ENCODE data around the gene MAP3K3. TPM values are rescaled to one million over a fixed set of nuclear protein-coding genes. Genes with fewer than 3 reads are reported as not detected.
A peak's percentile ranks its signal among the peaks of the same experiment; 100 is the strongest.

MAP3K3 gene
- polyA plus RNA-seq, 4 donors, result 8.1 to 17.1 (median 11.1) TPM

GRCh38 chr17:63694950-63695773 is 72.9 kb downstream of the MAP3K3 start:
- H3K36me3 ChIP-seq (ENCODE audit: control insufficient read depth in 3 of 3, insufficient read depth in 2 of 3, low read depth in 1 of 3, low read length in 3 of 3), result peaks cover 12 to 59% (median 13%) of the 10 kb centered on the region in 3 donors
- H3K4me3 ChIP-seq (ENCODE audit: low read depth in 1 of 3, low read length in 3 of 3), result no peak overlapping the region
- 72 to 83% (median 79%) methylated on average over 15 of the region's 15 CpGs for WGBS, 3 donors
- H3K4me1 ChIP-seq (ENCODE audit: control insufficient read depth in 3 of 3, insufficient read depth in 2 of 3, low read depth in 1 of 3, low read length in 2 of 3), result no peaks in the 10 kb centered on the region
- H3K27ac ChIP-seq (ENCODE audit: low read depth in 1 of 3, low read length in 2 of 3), result peak overlapping the region in 1 of 3 donors; percentile 16
- peaks cover 0 to 7% (median 0%) of the 10 kb centered on the region in 3 donors for H3K27me3 ChIP-seq (ENCODE audit: control insufficient read depth in 3 of 3, insufficient read depth in 3 of 3, low read length in 3 of 3)
- FAIRE-seq (no peak), DNase-seq (no peak)
- no peaks in the 10 kb centered on the region for H3K9me3 ChIP-seq (ENCODE audit: control insufficient read depth in 2 of 2, insufficient read depth in 1 of 2, low read depth in 1 of 2, low read length in 1 of 2)

- H3K27ac ChIP-seq (ENCODE audit: low read depth in 1 of 3, low read length in 2 of 3), result no peak overlapping the region
- no peak for FAIRE-seq
These were observed 73.7 kb downstream of the MAP3K3 start for GRCh38 chr17:63695889-63696288.

GRCh38 chr17:63696381-63696961 is 74.3 kb downstream of the MAP3K3 start:
- Histone ChIP-seq H3K9me3 (ENCODE audit: control insufficient read depth in 2 of 2, insufficient read depth in 1 of 2, low read depth in 1 of 2, low read length in 1 of 2) (no peaks in the 10 kb centered on the region), H3K4me1 (ENCODE audit: control insufficient read depth in 3 of 3, insufficient read depth in 2 of 3, low read depth in 1 of 3, low read length in 2 of 3) (peaks cover 0 to 8% (median 0%) of the 10 kb centered on the region in 3 donors), H3K36me3 (ENCODE audit: control insufficient read depth in 3 of 3, insufficient read depth in 2 of 3, low read depth in 1 of 3, low read length in 3 of 3) (peaks cover 5 to 48% (median 12%) of the 10 kb centered on the region in 3 donors), H3K27me3 (ENCODE audit: control insufficient read depth in 3 of 3, insufficient read depth in 3 of 3, low read length in 3 of 3) (peaks cover 0 to 16% (median 0%) of the 10 kb centered on the region in 3 donors), H3K4me3 (ENCODE audit: low read depth in 1 of 3, low read length in 3 of 3) (no peak overlapping the region), H3K27ac (ENCODE audit: low read depth in 1 of 3, low read length in 2 of 3) (peak overlapping the region in 2 of 3 donors; percentile 54 to 81)
- 57 to 75% (median 68%) methylated on average over 9 of the region's 9 CpGs for WGBS, 3 donors
- FAIRE-seq (no peak), DNase-seq (no peak)

More at GRCh38 chr17:63695889-63696288, 73.7 kb downstream of the MAP3K3 start:
- H3K36me3 ChIP-seq (ENCODE audit: control insufficient read depth in 3 of 3, insufficient read depth in 2 of 3, low read depth in 1 of 3, low read length in 3 of 3), result peaks cover 8 to 52% (median 12%) of the 10 kb centered on the region in 3 donors
- no peak overlapping the region for H3K4me3 ChIP-seq (ENCODE audit: low read depth in 1 of 3, low read length in 3 of 3)
- WGBS, 3 donors, result 84 to 87% (median 85%) methylated on average over 6 of the region's 6 CpGs
- no peak for DNase-seq
- no peaks in the 10 kb centered on the region for H3K9me3 ChIP-seq (ENCODE audit: control insufficient read depth in 2 of 2, insufficient read depth in 1 of 2, low read depth in 1 of 2, low read length in 1 of 2)
- H3K27me3 ChIP-seq (ENCODE audit: control insufficient read depth in 3 of 3, insufficient read depth in 3 of 3, low read length in 3 of 3), result peaks cover 0 to 10% (median 0%) of the 10 kb centered on the region in 3 donors
- peaks cover 0 to 2% (median 0%) of the 10 kb centered on the region in 3 donors for H3K4me1 ChIP-seq (ENCODE audit: control insufficient read depth in 3 of 3, insufficient read depth in 2 of 3, low read depth in 1 of 3, low read length in 2 of 3)

GRCh38 chr17:63697341-63698286 is 75.4 kb downstream of the MAP3K3 start:
- Histone ChIP-seq H3K4me3 (ENCODE audit: low read depth in 1 of 3, low read length in 3 of 3) (peak overlapping the region in 2 of 3 donors; percentile 38 to 54), H3K4me1 (ENCODE audit: control insufficient read depth in 3 of 3, insufficient read depth in 2 of 3, low read depth in 1 of 3, low read length in 2 of 3) (peaks cover 0 to 8% (median 0%) of the 10 kb centered on the region in 3 donors), H3K27ac (ENCODE audit: low read depth in 1 of 3, low read length in 2 of 3) (peak overlapping the region in 2 of 3 donors; percentile 63 to 81), H3K36me3 (ENCODE audit: control insufficient read depth in 3 of 3, insufficient read depth in 2 of 3, low read depth in 1 of 3, low read length in 3 of 3) (peaks cover 5 to 40% (median 8%) of the 10 kb centered on the region in 3 donors), H3K9me3 (ENCODE audit: control insufficient read depth in 2 of 2, insufficient read depth in 1 of 2, low read depth in 1 of 2, low read length in 1 of 2) (no peaks in the 10 kb centered on the region), H3K27me3 (ENCODE audit: control insufficient read depth in 3 of 3, insufficient read depth in 3 of 3, low read length in 3 of 3) (peaks cover 0 to 16% (median 0%) of the 10 kb centered on the region in 3 donors)
- FAIRE-seq (no peak), DNase-seq (peak; percentile 53 to 64)
- 40 to 53% (median 49%) methylated on average over 22 of the region's 22 CpGs for WGBS, 3 donors

- no peaks in the 10 kb centered on the region for H3K9me3 ChIP-seq (ENCODE audit: control insufficient read depth in 2 of 2, insufficient read depth in 1 of 2, low read depth in 1 of 2, low read length in 1 of 2)
- peak overlapping the region in 2 of 3 donors; percentile 38 to 54 for H3K4me3 ChIP-seq (ENCODE audit: low read depth in 1 of 3, low read length in 3 of 3)
- H3K27ac ChIP-seq (ENCODE audit: low read depth in 1 of 3, low read length in 2 of 3), result peak overlapping the region in 2 of 3 donors; percentile 67 to 81
- peaks cover 0 to 16% (median 0%) of the 10 kb centered on the region in 3 donors for H3K27me3 ChIP-seq (ENCODE audit: control insufficient read depth in 3 of 3, insufficient read depth in 3 of 3, low read length in 3 of 3)
- peaks cover 5 to 44% (median 5%) of the 10 kb centered on the region in 3 donors for H3K36me3 ChIP-seq (ENCODE audit: control insufficient read depth in 3 of 3, insufficient read depth in 2 of 3, low read depth in 1 of 3, low read length in 3 of 3)
- DNase-seq (no peak), FAIRE-seq (no peak)
- peaks cover 0 to 8% (median 0%) of the 10 kb centered on the region in 3 donors for H3K4me1 ChIP-seq (ENCODE audit: control insufficient read depth in 3 of 3, insufficient read depth in 2 of 3, low read depth in 1 of 3, low read length in 2 of 3)
- WGBS, 3 donors, result 23 to 35% (median 31%) methylated on average over 22 to 24 of the region's 24 CpGs
These were observed 76.2 kb downstream of the MAP3K3 start for GRCh38 chr17:63698381-63698885.

- no peaks in the 10 kb centered on the region for H3K9me3 ChIP-seq (ENCODE audit: control insufficient read depth in 2 of 2, insufficient read depth in 1 of 2, low read depth in 1 of 2, low read length in 1 of 2)
- H3K4me1 ChIP-seq (ENCODE audit: control insufficient read depth in 3 of 3, insufficient read depth in 2 of 3, low read depth in 1 of 3, low read length in 2 of 3), result peaks cover 0 to 8% (median 0%) of the 10 kb centered on the region in 3 donors
- 5 to 9% (median 8%) methylated on average over 29 to 45 of the region's 45 CpGs for WGBS, 3 donors
- DNase-seq (peak; percentile 44 to 54), FAIRE-seq (no peak)
- peak overlapping the region in 2 of 3 donors; percentile 67 to 81 for H3K27ac ChIP-seq (ENCODE audit: low read depth in 1 of 3, low read length in 2 of 3)
- peaks cover 0 to 16% (median 0%) of the 10 kb centered on the region in 3 donors for H3K27me3 ChIP-seq (ENCODE audit: control insufficient read depth in 3 of 3, insufficient read depth in 3 of 3, low read length in 3 of 3)
- peaks cover 2 to 44% (median 2%) of the 10 kb centered on the region in 3 donors for H3K36me3 ChIP-seq (ENCODE audit: control insufficient read depth in 3 of 3, insufficient read depth in 2 of 3, low read depth in 1 of 3, low read length in 3 of 3)
- peak overlapping the region; percentile 31 to 54 (median 38) for H3K4me3 ChIP-seq (ENCODE audit: low read depth in 1 of 3, low read length in 3 of 3)
These were observed 76.8 kb downstream of the MAP3K3 start for GRCh38 chr17:63698886-63699637.
